SH-SY5Y (cell line): ENCODE results near the gene OR52I1.

Experiments
- GATA2 ChIP-seq: IDR thresholded peaks from 2 replicates; pipeline ENCODE4 v1.6.1; 2011; ENCODE audit warnings: mild to moderate bottlenecking, low read depth, low read length
- GATA3 ChIP-seq: IDR thresholded peaks from 2 replicates; pipeline ENCODE4 v1.6.1; 2011; ENCODE audit warnings: low read depth, mild to moderate bottlenecking, low read length, moderate library complexity

- TF ChIP-seq GATA2 = no peak
- no peak for TF ChIP-seq GATA3
These were observed 17.0 kb upstream of the OR52I1 start for GRCh38 chr11:4576880-4577279.
